ENCODE data around the gene PIP5K1C. TPM values are rescaled to one million over a fixed set of nuclear protein-coding genes. Genes with fewer than 3 reads are reported as not detected.

The PIP5K1C gene
- total RNA-seq, 1 experiment from 2014 or later = 35.5 TPM

DNA sequence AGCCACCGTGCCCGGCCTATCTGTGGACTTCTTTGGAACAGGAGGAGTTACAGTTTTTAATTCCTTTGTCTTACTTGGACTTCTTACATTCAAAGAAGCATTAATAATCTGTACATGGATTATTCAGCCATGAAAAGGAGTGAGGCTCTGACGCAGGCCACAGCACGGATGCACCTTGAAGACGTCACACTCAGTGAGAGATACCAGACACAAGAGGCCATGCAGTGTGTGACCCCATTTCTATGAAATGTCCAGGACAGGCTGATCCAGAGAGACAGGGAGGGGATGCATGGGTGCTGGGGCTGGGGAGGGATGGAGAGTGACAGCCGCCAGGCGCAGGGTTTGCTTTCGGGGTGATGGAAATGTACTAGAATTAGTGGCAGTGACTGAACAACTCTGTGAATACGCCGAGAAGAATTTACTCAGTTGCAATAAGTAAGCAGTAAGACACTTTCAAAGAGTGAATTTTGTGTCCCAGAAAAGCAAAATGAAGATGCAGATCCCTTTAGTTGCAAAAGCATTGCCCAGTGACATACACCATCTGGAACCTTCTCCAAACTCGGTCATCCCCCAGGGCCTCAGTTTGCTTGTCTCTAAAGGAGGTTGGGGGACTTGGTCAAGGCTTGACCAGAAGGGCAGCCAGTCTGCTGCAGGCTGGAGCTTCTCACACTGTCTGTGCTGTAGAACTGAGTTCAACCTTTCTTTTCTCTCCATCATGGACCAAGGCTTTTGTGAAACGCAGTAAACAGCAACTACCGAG, 25.3 kb downstream of the PIP5K1C start:
- ChIA-PET POLR2A (ENCODE audit: low non-redundant PET) (no interaction called here), CTCF (no interaction called here)
- Histone ChIP-seq H3K36me3 (ENCODE audit: insufficient read depth, low read length, poor library complexity, severe bottlenecking) (no peaks in the 10 kb centered on the region), H3K27ac (ENCODE audit: low read depth, low read length, poor library complexity, severe bottlenecking) (no peak overlapping the region), H3K27me3 (replicated peaks; ENCODE audit: insufficient read depth, low read depth, low read length, poor library complexity) (no peaks in the 10 kb centered on the region), H3K4me1 (ENCODE audit: insufficient read depth, low read length, poor library complexity, severe bottlenecking) (peaks cover 12% of the 10 kb centered on the region), H3K9me3 (ENCODE audit: low read depth, low read length, poor library complexity, severe bottlenecking) (no peaks in the 10 kb centered on the region), H3K4me3 (ENCODE audit: low read depth, low read length, poor library complexity, severe bottlenecking) (no peak overlapping the region)
- no peak for TF ChIP-seq EZH2 (IDR thresholded peaks at IDR 0.05; ENCODE audit: borderline replicate concordance, low read depth, low read length, poor library complexity, severe bottlenecking)
- no peak for TF ChIP-seq CTCF (conservative IDR thresholded peaks at IDR 0.05; ENCODE audit: low read depth, low read length)
- no peak for DNase-seq (ENCODE audit: low spot score)
- intact Hi-C loops (cut with micrococcal nuclease; ENCODE audit: unreplicated experiment) = no loop called here
- no TSS peak for BruUV-seq (replicated peaks)

DNA sequence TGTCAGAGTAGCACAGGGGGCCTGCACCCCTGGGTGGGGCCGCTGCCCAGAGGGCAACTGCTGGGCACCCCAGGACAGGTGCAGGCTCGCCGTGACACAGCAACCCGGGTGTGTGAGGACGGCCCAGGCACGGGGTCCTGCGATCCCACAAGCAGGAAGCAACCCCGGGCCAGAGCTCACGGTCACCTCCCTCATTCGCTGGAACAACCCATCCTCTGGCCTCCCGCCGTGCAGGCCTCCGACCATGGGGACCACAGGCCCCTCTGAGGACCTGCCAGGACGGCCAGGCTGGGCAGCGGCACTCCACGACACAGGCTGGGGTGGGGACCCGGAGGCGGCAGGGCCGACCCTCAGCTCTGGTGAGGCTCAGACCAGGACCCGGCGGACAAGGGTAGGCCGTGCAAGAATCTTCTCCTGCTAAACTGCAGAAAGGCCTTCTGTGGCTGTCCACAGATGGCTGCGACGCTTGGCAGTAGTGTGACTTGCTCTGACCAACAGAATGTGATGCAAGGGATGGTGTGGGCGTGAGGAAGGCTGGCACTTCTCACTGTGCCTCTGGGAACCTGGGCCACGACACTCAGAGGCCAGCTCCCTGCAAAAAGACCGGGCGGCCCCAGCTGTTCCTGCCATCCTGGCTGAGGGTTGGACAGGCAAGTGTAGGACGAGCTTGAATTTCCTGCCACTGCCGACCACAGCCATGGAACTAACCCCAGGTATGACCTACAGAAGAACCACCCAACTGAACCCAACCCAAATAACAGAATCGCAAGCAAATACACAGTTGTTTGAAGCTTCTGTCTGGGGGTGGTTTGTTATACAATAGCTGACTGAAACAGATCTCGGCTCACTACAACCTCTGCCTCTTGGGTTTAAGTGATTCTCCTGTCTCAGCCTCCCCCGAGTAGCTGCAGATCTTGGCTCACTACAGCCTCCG, 26.5 kb downstream of the PIP5K1C start:
- intact Hi-C loops (cut with micrococcal nuclease; ENCODE audit: unreplicated experiment) = no loop called here
- no TSS peak for BruUV-seq (replicated peaks)

DNA sequence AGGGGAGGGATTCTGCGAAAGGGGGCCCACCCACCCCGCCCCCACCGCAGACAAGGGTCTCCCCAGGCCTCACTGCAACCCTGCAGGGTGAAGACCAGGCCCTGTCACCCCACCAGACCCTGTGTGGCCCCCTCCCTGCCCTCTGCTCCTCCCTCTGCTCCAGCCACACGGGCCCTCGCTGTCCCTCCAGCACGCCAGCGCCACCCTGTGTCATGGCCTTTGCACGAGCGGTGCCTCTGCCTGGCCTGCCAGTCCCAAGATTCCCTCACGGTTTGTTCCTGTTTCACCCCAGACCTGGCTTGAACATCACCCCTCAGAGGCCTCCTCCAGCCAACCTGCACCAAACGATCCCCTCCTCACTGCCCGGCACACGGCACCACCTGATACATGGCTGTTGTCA, 27.3 kb downstream of the PIP5K1C start:
- TF ChIP-seq EZH2 (IDR thresholded peaks at IDR 0.05; ENCODE audit: borderline replicate concordance, low read depth, low read length, poor library complexity, severe bottlenecking) = no peak
- TF ChIP-seq CTCF (conservative IDR thresholded peaks at IDR 0.05; ENCODE audit: low read depth, low read length) = no peak
- BruUV-seq (replicated peaks) = no TSS peak
- intact Hi-C loops (cut with micrococcal nuclease; ENCODE audit: unreplicated experiment) = no loop called here
- POLR2A ChIA-PET (ENCODE audit: low non-redundant PET) = no interaction called here
- no peak for DNase-seq (ENCODE audit: low spot score)
- CTCF ChIA-PET = no interaction called here
- no peak overlapping the region for H3K4me3 ChIP-seq (ENCODE audit: low read depth, low read length, poor library complexity, severe bottlenecking)
- no peaks in the 10 kb centered on the region for H3K9me3 ChIP-seq (ENCODE audit: low read depth, low read length, poor library complexity, severe bottlenecking)
- no peak overlapping the region for H3K27ac ChIP-seq (ENCODE audit: low read depth, low read length, poor library complexity, severe bottlenecking)
- peaks cover 12% of the 10 kb centered on the region for H3K4me1 ChIP-seq (ENCODE audit: insufficient read depth, low read length, poor library complexity, severe bottlenecking)
- no peaks in the 10 kb centered on the region for H3K27me3 ChIP-seq (replicated peaks; ENCODE audit: insufficient read depth, low read depth, low read length, poor library complexity)
- no peaks in the 10 kb centered on the region for H3K36me3 ChIP-seq (ENCODE audit: insufficient read depth, low read length, poor library complexity, severe bottlenecking)

More for the DNA sequence above, 26.5 kb downstream of the PIP5K1C start:
- no peak overlapping the region for H3K27ac ChIP-seq (ENCODE audit: low read depth, low read length, poor library complexity, severe bottlenecking)
- H3K36me3 ChIP-seq (ENCODE audit: insufficient read depth, low read length, poor library complexity, severe bottlenecking) = no peaks in the 10 kb centered on the region
- DNase-seq (ENCODE audit: low spot score) = no peak
- ChIA-PET POLR2A (ENCODE audit: low non-redundant PET) (no interaction called here), CTCF (no interaction called here)
- no peaks in the 10 kb centered on the region for H3K9me3 ChIP-seq (ENCODE audit: low read depth, low read length, poor library complexity, severe bottlenecking)
- H3K4me3 ChIP-seq (ENCODE audit: low read depth, low read length, poor library complexity, severe bottlenecking) = no peak overlapping the region
- TF ChIP-seq CTCF (conservative IDR thresholded peaks at IDR 0.05; ENCODE audit: low read depth, low read length) = no peak
- TF ChIP-seq EZH2 (IDR thresholded peaks at IDR 0.05; ENCODE audit: borderline replicate concordance, low read depth, low read length, poor library complexity, severe bottlenecking) = no peak
- H3K4me1 ChIP-seq (ENCODE audit: insufficient read depth, low read length, poor library complexity, severe bottlenecking) = peaks cover 12% of the 10 kb centered on the region
- no peaks in the 10 kb centered on the region for H3K27me3 ChIP-seq (replicated peaks; ENCODE audit: insufficient read depth, low read depth, low read length, poor library complexity)
